Body of pancreas (tissue), 4 donors: ENCODE results near the gene ATPAF2.

Experiments used
- CTCF ChIP-seq, 7 experiments: fragments of 450-650 bp in 4 of 7; fragments of 200-600 bp in 3 of 7; sonication (generic) in 3 of 7; IDR thresholded peaks; one replicate each; pipeline ENCODE4 v1.5.1; 2016 to 2019; ENCODE audit warnings: antibody characterized with exemption in 7 of 7
- POLR2A ChIP-seq, 3 donors: fragments of 450-650 bp; IDR thresholded peaks; one replicate each; pipeline ENCODE4 v1.6.1; 2016; ENCODE audit warnings: antibody characterized with exemption in 3 of 3, mild to moderate bottlenecking in 2 of 3

- no peak for TF ChIP-seq POLR2A (IDR thresholded peaks at IDR 0.05)
- TF ChIP-seq CTCF (IDR thresholded peaks at IDR 0.05), result no peak
Measured at GRCh38 chr17:18017958-18018357, 21.0 kb downstream of the ATPAF2 start.
